HG03025 (cell line): ENCODE measurements around the gene DOCK7.
"Not testable (repeated sequence)": the region's sequence is repeated elsewhere in the genome, so short reads cannot be mapped to it uniquely, and the experiment has no call there.

ENCODE experiments used
- ATAC-seq: cut with Tn5 transposase; IDR thresholded peaks from one replicate; pipeline ENCODE4 v1.9.1; 2021; ENCODE audit warnings: mild to moderate bottlenecking, moderate library complexity; ENCODE audit not compliant: unreplicated experiment, low FRiP score

DOCK7 gene

GRCh38 chr1:62621907-62622306 is 66.3 kb downstream of the DOCK7 start:
- ATAC-seq, result peak; percentile 61

- no peak for ATAC-seq
These were observed 74.3 kb downstream of the DOCK7 start for GRCh38 chr1:62613890-62614289.

DNA sequence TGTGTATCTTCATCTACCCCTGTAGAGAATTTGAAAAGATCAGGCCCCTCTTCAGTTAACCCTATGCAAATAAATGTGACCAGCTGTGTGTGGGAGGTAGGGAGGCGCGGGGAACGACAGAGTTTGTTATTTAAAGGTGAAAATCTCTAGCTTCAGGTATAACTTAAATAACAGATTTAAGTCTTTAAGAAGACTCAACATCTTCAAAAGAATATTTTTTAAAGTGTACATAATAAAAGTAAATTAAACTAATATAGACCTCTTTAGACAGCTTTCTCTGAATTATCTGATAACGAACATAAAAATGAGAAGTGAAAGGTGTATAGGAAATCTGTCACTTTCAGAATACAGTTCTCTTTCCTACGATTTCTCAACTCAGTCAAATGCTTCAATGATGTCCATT is 74.9 kb downstream of the DOCK7 start:
- peak; percentile 92 for ATAC-seq

DNA sequence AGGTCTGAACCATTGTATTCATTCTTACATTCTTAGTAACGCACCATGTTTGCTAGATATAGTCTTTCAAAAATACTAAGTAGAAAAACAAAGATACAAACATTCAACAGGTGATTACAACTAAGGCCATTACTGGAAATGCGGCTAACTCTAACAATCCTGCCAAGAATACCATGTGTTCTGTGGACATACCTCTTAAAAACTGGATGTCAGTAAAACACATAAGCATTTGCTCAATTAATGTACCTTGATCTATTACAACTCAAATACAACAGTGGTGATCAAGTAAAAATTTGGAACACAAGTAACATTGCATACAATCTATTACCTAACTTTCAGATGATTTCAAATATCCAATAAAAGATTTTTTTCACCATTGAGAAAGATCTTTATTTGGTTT is 75.4 kb downstream of the DOCK7 start:
- ATAC-seq, result no peak

- not testable (repeated sequence) for ATAC-seq
These were observed 77.6 kb downstream of the DOCK7 start for GRCh38 chr1:62610588-62610987.

DNA sequence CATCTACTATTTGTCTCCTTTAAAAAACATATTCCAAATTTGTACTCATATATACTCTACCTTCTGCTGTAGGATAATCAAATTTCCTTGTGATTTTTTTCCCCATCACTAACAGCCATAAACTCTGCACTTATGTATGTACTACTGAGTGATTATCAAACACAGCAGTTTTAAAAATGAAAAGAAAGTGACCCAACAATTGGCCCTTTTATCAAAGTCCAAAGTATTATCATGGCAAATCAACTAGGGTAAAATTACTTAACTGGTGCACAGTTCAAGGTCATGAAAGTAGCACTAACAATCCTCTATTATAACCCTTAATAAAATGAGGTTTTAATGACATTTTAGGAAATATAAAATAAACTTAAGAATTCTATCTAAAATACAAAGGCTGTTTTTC is 79.3 kb downstream of the DOCK7 start:
- ATAC-seq, result no peak

GRCh38 chr1:62601457-62601856 is 86.7 kb downstream of the DOCK7 start:
- no peak for ATAC-seq

- no peak for ATAC-seq
These were observed 89.1 kb downstream of the DOCK7 start for GRCh38 chr1:62599044-62599443.

GRCh38 chr1:62597281-62597680 is 90.9 kb downstream of the DOCK7 start, which contains the start of gene ANGPTL3:
Gene ANGPTL3, plus strand, starts transcription at chr1:62597520. Its CDS starts 47 bp downstream, at chr1:62597567.
- ATAC-seq, result no peak

DNA sequence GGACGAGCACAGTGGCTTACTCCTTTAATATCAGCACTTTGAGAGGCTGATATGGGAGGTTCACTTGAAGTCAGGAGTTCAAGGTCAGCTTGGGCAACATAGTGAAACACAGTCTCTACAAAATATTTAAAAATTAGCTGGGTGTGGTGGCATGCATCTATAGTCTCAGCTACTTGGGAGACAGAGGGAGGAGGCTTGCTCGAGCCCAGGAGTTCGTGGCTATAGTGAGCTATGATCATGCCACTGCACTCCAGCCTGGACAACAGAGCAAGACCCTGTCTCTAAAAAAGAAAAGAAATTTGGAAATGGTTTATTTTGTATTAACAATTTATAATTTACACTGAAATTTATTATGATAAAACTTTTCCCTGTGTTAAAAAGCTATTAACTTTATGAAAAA is 92.5 kb downstream of the DOCK7 start:
- no peak for ATAC-seq

DNA sequence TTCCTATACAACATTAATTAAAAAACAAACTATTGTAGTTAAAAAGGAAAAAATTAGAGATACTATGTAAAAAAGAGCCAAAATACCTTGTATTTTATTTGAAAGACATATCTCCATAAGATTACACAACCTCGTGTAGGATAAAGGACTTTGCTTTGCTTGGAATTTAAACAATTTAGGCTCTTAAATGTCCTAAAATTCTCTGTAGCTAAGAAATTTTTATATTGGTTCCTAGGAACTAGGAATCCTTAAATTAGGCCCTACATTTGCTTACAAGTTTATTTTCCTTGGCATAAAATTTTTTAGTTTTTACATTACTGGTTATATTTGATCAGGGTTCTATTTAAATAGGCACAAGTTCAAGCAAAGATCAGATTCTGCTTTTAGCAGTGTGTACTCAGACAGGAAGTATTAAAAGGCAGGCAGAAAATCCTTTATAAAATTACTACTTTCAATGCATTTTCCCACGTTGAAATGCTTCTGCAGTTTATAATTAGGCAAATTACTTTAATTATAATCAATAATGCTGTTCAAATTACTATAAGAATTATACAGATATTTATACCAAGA is 94.3 kb downstream of the DOCK7 start:
- no peak for ATAC-seq

DNA sequence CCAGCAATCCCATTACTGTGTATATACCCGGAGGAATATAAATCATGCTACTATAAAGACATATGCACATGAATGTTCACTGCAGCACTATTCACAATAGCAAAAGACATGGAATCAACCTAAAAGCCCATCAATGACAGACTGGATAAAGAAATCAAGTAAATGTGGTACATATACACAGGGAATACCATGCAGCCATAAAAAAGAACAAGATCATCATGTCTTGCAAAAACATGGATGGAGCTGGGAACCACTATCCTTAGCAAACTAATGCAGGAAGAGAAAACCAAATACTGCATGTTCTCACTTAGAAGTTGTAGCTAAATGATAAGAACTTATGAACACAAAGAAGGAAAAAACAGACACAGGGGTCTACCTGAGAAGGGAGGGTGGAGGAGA is 97.2 kb downstream of the DOCK7 start:
- no peak for ATAC-seq

- ATAC-seq, result no peak
These were observed 97.8 kb downstream of the DOCK7 start for GRCh38 chr1:62590255-62590969.

GRCh38 chr1:62589321-62589720 is 98.9 kb downstream of the DOCK7 start:
- no peak for ATAC-seq

GRCh38 chr1:62588000-62588399 is 100.2 kb downstream of the DOCK7 start:
- no peak for ATAC-seq

GRCh38 chr1:62585469-62586155 is 102.6 kb downstream of the DOCK7 start:
- ATAC-seq, result no peak

DNA sequence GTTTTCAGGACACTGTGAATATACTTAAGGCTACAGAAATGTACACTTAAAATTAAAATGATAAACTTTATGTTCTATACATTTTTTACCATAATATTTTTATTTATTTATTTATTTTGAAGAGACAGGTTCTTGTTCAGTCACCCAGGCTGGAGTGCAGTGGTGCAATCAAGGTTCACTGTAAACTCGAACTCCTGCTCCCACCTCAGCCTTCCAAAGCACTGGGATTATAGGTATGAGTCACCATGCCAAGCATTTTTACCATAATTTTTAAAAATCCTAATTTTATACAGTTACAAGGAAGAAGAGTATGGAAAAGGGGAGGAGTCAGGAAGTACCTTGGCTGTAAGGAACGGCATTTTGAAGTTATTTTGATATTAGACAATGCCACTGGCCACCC is 114.5 kb downstream of the DOCK7 start:
- no peak for ATAC-seq

GRCh38 chr1:62572476-62572875 is 115.7 kb downstream of the DOCK7 start:
- ATAC-seq, result no peak

- ATAC-seq, result not testable (repeated sequence)
These were observed 116.7 kb downstream of the DOCK7 start for GRCh38 chr1:62571517-62571916.

- not testable (repeated sequence) for ATAC-seq
These were observed 120.3 kb downstream of the DOCK7 start for GRCh38 chr1:62567926-62568325.

GRCh38 chr1:62567182-62567581 is 121.0 kb downstream of the DOCK7 start:
- ATAC-seq, result not testable (repeated sequence)

GRCh38 chr1:62561306-62561705 is 126.9 kb downstream of the DOCK7 start:
- ATAC-seq, result no peak
